HG02678 (cell line): ENCODE measurements around the gene C1QTNF8.

Source experiments
- ATAC-seq: cut with Tn5 transposase; IDR thresholded peaks from one replicate; pipeline ENCODE4 v1.9.1; 2021; ENCODE audit warnings: mild to moderate bottlenecking, moderate library complexity; ENCODE audit not compliant: unreplicated experiment

C1QTNF8 gene

DNA sequence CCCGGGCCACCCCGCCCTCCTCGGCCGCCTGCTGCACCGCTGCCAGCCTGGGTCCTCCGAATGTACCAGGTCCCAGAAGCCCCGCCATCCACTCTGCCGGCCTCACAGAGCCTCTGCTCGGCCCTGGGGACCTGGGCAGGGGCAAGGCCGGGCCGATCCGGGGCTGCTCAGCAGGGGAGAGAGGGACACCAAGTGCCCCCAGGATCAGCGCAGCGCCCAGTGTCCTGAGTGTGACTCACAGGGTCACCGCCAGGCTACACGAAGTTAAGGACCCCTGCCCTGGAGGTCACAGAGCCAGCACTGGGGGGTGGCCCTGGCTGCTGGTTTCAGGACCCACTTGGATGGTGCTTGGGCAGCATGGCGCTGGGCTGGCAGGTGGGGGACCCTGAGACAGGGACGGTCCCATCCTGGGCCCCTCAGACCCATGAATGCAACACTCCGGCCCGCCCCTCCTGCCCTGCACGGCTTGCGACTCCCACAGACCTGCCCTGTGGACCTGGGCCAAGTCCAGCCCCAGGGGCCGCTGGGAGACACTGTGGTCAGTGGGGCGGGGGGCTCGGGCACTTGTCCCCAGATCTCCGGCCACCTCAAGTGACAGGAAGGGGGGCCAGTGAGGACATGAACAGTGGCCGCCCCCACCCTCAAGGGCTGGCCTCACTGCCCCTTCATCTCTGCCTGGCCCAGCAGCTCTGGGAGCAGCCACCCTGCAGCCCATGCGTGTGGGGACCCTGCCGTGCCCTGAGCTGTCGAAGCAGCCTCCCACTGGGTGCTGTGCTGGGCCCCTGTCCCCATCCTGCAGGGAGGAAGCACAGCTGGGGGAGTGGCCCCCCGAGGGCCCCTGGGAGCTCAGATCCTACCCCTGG is 46.7 kb downstream of the C1QTNF8 start:
- no peak for ATAC-seq

DNA sequence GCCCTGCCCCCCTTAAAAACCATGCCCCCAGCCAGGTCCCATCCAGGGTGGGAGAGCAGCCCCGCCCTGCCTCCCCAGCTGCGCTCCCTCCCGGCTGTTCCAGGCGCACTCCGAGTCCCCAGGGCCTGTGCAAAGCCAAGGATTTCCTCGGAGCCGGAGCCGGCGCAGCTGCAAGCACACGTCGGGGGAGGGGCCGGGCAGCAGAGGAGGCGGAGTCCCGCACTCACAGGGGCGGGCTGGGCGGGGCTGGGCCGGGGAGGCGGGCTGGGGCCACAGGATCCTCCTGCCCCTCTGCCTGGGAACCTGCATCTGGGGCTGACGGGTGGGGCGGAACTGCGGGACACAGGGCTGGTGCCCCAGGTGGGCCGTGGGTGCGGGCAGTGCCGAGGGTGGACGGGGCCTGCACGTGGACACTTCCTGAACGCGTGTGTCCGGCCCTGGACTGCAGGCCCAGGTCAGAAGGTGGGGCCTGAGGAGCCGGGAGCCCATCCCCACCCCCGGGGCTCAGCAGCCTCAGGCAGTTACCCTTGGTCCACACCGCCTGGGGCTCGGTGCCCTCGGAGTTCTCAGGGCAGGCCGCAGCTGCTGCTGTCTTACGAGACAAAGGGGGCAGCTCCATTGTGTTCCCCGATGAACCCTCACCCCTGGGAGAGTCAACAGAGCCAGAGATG is 47.5 kb downstream of the C1QTNF8 start:
- ATAC-seq = no peak

DNA sequence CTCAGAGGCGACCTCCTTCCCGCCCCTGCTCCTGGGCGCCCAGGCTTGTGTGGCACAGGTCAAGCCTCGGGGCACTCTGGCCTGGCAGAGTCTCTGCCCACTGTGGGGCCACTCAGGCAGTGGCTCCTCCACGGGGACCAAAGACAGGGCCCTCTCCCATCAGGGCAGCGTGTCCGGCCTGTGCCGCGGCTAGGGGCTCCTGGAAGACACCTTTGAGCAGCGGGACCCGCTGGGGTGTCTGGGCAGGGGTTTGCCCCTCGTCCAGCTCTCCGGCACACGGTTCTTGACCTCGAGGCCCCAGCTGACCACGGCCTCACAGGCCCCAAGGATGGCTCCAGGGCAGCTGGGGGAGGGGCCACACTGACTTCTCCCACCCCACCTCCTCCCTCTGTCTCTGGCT is 48.2 kb downstream of the C1QTNF8 start:
- no peak for ATAC-seq

DNA sequence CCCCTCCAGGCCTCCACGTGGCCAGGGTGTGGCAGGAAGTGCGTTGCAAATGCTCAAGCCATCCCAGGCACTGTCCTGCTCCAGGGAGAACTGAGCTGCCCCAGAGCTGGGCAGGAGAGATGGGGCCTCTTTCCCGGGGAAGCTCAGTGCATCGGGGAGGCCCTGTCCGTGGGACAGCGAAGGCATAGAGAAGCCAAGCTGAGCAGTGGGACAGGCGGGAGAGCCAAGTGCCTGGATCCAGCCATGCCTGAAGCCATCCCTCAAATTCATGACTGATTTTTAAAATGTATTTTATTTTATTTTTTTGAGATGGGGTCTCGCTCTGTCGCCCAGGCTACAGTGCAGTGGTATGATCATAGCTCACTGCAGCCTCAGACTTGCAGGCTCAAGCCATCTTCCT is 48.9 kb downstream of the C1QTNF8 start:
- no peak for ATAC-seq

DNA sequence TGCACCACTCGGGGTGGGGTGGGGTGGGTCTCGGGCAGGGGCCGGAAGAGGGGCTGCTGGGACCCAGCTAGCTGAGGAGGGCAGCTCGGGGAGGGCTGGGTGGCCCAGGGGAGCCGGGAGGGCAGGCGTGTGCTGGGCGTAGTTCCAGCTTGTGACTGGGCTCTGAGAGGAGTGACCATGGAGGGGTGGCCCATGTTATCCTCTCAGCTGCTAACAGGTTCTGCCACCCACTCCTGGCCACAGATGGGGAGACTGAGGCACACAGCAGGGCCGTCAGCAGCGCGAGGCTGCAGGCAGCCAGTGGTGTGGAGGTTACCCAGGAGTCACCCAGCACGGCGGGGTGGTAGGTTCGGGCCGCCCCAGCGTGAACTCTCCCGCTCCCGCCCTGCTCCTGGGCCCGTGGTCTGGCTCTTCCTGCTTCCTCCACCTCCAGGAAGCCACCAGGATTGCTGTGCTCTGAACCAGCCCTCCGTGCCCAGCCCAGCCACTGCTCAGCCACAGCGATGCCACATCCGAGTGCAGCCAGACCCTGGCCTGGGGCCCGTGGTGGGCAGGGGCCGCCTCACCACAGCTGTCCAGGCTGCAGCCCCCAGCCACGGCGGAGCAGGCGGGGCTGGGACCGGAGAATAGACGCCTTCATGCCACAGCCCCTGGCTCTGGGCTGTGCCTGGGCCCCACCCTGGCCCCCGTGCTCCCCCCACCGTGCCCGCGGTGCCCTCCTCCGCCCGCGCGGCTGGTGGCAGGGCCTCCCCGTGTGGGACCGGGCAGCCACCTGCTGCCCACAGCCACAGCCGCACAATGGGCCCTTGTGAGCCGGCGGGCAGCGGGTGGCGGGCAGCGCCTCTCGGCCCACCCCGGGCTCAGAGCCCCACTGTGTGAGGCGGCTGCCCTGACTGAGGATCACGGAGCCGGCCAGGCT is 49.8 kb downstream of the C1QTNF8 start:
- no peak for ATAC-seq

DNA sequence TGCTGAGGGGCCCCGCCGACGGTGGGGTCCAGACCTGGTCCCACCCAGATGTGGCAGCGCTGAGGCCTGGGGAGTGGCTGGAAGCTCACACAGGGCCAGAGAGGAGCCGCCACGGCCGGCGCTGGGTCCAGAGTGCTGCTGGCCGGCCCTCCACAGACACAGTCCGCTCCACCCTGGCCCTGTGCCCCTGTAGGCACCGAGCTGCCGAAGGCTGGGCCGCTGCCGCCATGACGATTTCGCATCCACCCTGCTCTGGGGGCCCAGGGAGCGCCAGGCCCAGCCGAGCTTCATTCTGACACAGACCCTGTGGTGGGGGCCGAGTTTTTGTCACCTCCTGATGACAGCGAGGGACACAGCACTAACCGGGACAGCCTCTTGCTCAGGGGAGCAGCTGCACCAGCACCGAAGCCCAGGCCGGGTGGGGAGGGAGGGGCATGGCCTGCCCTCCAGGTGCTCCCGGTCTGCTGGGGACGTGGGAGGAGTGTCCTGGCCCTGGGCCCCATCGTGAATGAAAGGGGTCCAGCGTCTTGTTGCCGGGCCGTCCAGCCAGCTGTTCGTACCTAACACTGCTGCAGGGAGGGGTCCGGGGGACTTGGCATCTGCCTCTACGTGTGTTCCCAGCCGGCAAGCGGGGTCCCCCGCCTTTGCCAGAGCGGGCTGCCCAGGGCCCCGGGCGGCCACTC is 50.6 kb downstream of the C1QTNF8 start:
- ATAC-seq = no peak

DNA sequence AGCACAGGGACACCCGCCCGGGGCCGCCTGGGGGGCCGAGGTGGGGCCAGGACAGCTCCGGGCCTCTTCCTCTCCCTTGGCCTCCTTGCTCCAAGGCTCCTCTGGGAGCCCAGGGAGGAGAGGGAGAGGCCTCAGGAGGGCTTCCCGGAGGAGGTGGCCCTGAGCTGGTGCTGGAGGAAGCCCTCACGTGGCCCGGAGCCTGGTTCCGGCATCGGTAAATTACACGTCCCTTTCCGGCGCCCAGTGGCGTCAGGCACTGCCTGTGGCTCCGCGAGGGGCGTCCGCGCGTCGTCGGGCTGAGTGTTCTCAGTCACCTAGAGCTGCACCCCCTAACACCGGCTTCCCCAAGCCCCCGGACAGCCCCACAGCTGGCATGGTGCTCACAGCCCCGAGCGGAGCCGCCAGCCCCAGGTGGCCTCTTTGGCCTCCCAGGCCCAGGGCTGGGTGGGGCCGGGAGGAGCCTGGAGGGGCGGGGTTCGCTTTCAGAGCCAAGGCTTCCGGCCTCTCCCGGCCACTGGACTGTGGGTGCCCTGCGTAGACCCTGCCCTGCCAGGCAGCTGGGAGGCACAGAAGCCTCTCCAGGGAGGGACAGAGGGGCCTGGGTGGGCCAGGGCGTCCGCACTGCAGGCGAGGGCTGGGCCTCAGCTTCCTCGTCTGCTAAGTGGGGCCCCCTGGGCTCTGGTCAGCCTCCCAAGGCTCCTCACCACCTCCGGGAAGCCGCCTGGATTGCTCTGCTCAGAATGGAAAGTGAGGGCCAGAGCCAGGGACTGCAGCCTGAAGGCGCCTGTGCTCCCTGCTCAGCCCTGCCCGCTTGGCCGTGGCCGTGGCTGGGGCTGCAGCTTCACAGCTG is 51.4 kb downstream of the C1QTNF8 start:
- no peak for ATAC-seq

DNA sequence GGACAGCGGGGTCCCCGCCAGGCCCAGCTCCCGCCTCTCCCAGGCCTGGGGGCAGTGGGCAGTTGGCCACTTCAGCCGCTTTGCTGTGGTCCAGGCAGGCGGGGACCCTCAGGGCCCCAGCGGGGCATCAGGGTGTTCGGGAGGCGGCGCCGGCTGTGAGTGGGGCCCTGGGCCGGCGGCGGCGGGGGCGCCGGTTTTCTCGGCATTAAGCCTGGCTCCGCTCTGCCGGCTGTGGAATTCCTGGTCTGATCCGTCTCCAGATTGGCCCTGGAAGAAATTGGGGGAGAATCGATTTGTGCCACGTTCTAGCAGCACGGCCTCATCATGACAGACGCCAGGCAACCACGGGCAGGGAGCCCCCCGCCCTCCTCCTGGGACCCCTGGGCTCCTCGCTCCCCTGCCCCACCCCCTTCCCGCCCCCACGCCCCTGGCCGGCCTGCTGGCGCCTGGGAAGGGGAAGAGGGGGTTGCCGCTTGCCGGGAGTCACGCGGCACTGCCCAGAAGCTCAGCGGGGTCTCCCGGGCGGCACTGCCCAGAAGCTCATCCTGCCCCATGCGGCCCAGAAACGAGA is 52.1 kb downstream of the C1QTNF8 start:
- no peak for ATAC-seq

DNA sequence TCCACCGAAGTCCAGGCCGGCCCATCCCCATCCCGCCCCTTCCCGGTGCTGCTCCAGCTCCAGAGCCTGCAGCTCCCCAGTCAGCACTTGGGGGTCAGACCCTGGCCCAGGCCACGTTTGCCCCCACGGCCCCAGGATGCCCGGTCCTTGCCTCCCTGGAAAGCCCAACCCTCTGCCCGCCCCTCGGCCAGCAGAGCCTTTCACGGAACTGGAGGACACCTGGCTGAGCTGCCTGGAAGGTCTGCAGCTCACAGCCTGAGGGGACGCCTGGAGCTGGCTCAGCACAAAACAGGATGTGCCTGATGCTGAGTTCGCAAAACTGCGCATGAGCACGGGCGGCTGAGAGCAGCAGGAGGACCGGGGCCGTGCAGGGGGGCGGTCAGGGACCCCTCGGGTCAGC is 53.2 kb downstream of the C1QTNF8 start:
- ATAC-seq = no peak

DNA sequence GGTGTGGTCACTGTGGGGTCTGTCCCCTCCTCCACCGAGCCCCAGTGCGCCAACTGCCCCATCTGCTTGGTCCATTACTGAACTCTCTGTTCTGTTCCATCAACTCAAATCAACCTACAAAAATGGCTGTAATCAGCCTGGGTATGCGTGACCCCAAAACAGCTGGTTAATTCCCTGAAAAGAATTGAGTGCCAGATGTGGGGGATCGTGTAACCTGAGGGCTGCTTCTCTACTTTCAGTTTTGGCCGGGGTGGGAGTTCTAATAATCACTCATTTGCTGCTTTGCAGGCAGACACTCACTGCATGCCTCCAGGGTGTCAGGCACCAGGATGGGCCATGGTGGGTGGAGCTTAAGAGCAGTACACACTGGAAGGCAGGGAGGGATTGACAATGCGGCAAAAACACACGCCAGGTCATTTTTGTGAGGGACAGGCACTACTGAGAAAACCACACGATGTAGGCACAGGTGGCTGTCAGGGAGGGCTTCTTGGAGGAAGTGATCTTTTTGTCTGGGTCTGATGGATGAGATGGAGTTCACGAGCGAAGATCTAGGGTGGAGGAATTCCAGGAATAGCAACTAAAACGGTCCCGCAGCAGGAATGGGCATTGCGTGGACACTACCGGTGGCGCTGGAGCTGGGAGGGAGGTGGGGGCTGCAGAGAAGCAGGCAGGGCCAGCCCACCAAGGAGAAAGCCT is 53.8 kb downstream of the C1QTNF8 start:
- ATAC-seq = no peak

DNA sequence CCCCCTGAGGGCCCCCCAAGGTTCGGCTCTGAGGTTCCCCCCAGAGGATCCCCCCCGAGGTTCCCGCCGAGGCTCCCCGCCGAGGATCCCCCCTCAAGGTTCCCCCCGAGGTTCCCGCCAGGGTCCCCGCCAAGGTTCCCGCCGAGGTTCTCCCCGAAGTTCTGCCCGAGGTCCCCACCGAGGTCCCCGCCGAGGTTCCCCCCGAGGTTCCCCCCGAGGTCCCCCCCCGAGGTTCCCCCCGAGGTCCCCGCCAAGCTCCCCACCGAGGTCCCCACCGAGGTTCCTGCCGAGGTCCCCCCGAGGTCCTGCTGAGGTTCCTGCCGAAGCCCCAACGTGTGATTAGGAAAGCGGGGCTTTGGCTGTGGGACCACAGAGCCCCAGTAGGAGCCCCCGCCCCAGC is 55.7 kb downstream of the C1QTNF8 start:
- no peak for ATAC-seq

DNA sequence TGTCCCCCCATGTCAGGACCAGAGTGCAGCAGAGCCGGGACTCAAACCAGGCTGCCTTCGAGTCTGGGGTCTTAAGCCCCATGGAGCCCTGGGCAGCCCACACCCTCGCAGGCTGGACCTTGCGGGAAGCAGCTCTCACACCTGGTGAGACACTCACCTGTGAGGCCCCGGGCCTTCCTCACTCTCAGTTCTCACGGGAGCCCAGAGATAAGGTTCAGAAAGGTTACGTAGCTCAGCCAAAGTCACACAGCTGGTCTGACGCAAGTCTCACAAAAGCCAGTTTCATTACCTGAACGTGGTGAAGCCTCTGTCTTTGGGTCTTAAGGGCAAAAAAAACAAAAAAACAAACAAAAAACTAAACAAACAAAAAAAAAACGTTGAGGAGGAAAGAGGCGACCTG is 56.3 kb downstream of the C1QTNF8 start:
- no peak for ATAC-seq

DNA sequence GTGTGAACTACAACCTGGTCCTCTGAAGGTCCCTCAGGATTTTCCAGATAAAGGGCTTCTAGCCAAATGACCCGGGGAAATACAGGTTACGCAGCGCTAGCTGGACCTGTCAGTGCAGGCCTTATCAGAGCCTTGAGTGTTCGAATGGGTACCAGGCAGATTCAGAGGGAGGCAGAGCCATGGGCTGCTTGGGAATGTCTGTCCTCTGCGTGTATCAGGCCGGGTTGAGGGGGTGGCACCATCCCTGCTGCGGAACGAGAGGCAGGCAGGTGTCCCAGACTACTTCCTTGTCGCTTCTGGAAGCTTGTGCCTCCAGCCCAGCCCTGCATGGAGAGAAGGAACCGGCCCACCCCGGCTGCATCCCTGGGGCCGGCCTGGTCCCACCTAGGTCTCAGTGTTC is 57.1 kb downstream of the C1QTNF8 start:
- ATAC-seq = no peak
